DND-41 (cell line): ENCODE measurements around the gene XRCC6.

Experiments
- ATAC-seq: fragments of 200-7000 bp; cut with Tn5 transposase; 3 replicates; pipeline ENCODE4 v1.9.1; 2021; ENCODE audit warnings: low read depth; ENCODE audit not compliant: insufficient read depth
- DNase-seq: peaks from one replicate; pipeline ENCODE4 v3.0.0-alpha.2; 2020
- H2AFZ ChIP-seq: 2 replicates; pipeline ENCODE4 v1.6.0; 2012; ENCODE audit warnings: low read depth, low read length
- H3K27ac ChIP-seq: 2 replicates; pipeline ENCODE4 v1.5.1; 2012; ENCODE audit warnings: low read length, inconsistent platforms
- H3K27me3 ChIP-seq: fragments of 200-600 bp; sonication (generic); 2 replicates; pipeline ENCODE4 v1.6.0; 2012; ENCODE audit warnings: low read length, mild to moderate bottlenecking, inconsistent platforms; ENCODE audit not compliant: insufficient read depth, poor library complexity
- H3K36me3 ChIP-seq: 2 replicates; pipeline ENCODE4 v1.5.1; 2012; ENCODE audit warnings: low read length, inconsistent platforms; ENCODE audit not compliant: insufficient read depth
- H3K4me1 ChIP-seq: 2 replicates; pipeline ENCODE4 v1.5.1; 2012; ENCODE audit warnings: mild to moderate bottlenecking, low read length; ENCODE audit not compliant: insufficient read depth
- H3K4me2 ChIP-seq: 2 replicates; pipeline ENCODE4 v1.6.0; 2012; ENCODE audit warnings: mild to moderate bottlenecking, moderate library complexity, low read length, inconsistent platforms; ENCODE audit not compliant: insufficient read depth
- H3K4me3 ChIP-seq, 2 experiments: fragments of 200-600 bp in 1 of 2; shearing (Covaris generic) in 1 of 2; 2 replicates each; pipeline ENCODE4 v1.5.1; 2012 to 2016; ENCODE audit warnings: inconsistent platforms in 2 of 2, low read length in 2 of 2, mild to moderate bottlenecking in 2 of 2, low read depth in 1 of 2, moderate library complexity in 1 of 2
- H3K79me2 ChIP-seq: 2 replicates; pipeline ENCODE4 v1.6.0; 2012; ENCODE audit warnings: low read length, inconsistent platforms; ENCODE audit not compliant: insufficient read depth
- H3K9ac ChIP-seq: 2 replicates; pipeline ENCODE4 v1.6.0; 2012; ENCODE audit warnings: low read depth, mild to moderate bottlenecking, inconsistent platforms, low read length, moderate library complexity
- H3K9me3 ChIP-seq: 2 replicates; pipeline ENCODE4 v1.5.1; 2012; ENCODE audit warnings: low read length, moderate library complexity, mild to moderate bottlenecking, inconsistent platforms; ENCODE audit not compliant: insufficient read depth, severe bottlenecking
- H4K20me1 ChIP-seq: 2 replicates; pipeline ENCODE4 v1.6.0; 2012; ENCODE audit warnings: low read length; ENCODE audit not compliant: insufficient read depth
- CTCF ChIP-seq: IDR thresholded peaks from 2 replicates; pipeline ENCODE4 v1.5.1; 2012; ENCODE audit warnings: borderline replicate concordance, low read length, moderate library complexity, mild to moderate bottlenecking; ENCODE audit not compliant: poor library complexity, severe bottlenecking; ENCODE audit errors: extremely low read depth
- EZH2 ChIP-seq: IDR thresholded peaks from 3 replicates; pipeline ENCODE4 v1.6.1; 2012; ENCODE audit warnings: borderline replicate concordance, low read depth, mild to moderate bottlenecking, moderate library complexity, low read length, inconsistent platforms; ENCODE audit not compliant: severe bottlenecking

Gene XRCC6

GRCh38 chr22:41696703-41697102, 75.6 kb downstream of the XRCC6 start:
- H3K27me3 ChIP-seq: no peaks in the 10 kb centered on the region
- H3K36me3 ChIP-seq: peaks cover 13% of the 10 kb centered on the region
- H3K4me2 ChIP-seq: peak overlapping the region; percentile 65
- no peak overlapping the region for H3K4me3 ChIP-seq
- TF ChIP-seq EZH2 (no peak), CTCF (no peak)
- H3K4me1 ChIP-seq: peaks cover 13% of the 10 kb centered on the region
- H2AFZ ChIP-seq: peak overlapping the region; percentile 38
- DNase-seq (no peak), ATAC-seq (peak; percentile 10; the same call in 1 of the 3 replicates)
- peak overlapping the region; percentile 49 for H3K27ac ChIP-seq
- H3K9me3 ChIP-seq: no peaks in the 10 kb centered on the region
- no peaks in the 10 kb centered on the region for H3K79me2 ChIP-seq
- H4K20me1 ChIP-seq: no peaks in the 10 kb centered on the region
- peak overlapping the region; percentile 41 for H3K9ac ChIP-seq

GRCh38 chr22:41697126-41697775, 76.2 kb downstream of the XRCC6 start:
- Histone ChIP-seq H3K27me3 (no peaks in the 10 kb centered on the region), H3K4me2 (peak overlapping the region; percentile 65), H3K4me3 (peak overlapping the region in 1 of 2 experiments; percentile 49; a peak in 2 of 4 replicates), H4K20me1 (no peaks in the 10 kb centered on the region), H3K9ac (peak overlapping the region; percentile 41), H3K9me3 (no peaks in the 10 kb centered on the region), H3K36me3 (peaks cover 13% of the 10 kb centered on the region), H2AFZ (peak overlapping the region; percentile 82), H3K27ac (peak overlapping the region; percentile 61), H3K4me1 (peaks cover 13% of the 10 kb centered on the region), H3K79me2 (no peaks in the 10 kb centered on the region)
- ATAC-seq: peak; percentile 95
- TF ChIP-seq CTCF: peak; percentile 99
- TF ChIP-seq EZH2: no peak
- DNase-seq: peak; percentile 92

- Histone ChIP-seq H3K4me3 (no peak within 1 kb of the TSS), H3K36me3 (no peaks in the 10 kb centered on the region), H2AFZ (no peak within 1 kb of the TSS), H3K79me2 (no peaks in the 10 kb centered on the region), H3K4me1 (peaks cover 13% of the 10 kb centered on the region), H3K9ac (no peak within 1 kb of the TSS), H4K20me1 (no peaks in the 10 kb centered on the region), H3K27ac (no peak within 1 kb of the TSS), H3K27me3 (no peaks in the 10 kb centered on the region), H3K9me3 (no peaks in the 10 kb centered on the region), H3K4me2 (no peak within 1 kb of the TSS)
- TF ChIP-seq CTCF (no peak), EZH2 (no peak)
- ATAC-seq (no peak), DNase-seq (no peak)
These were observed 78.4 kb downstream of the XRCC6 start, which contains the start of gene MEI1 for GRCh38 chr22:41699264-41700107. TSS of gene MEI1 (plus strand) at chr22:41699503. CDS start at chr22:41699539, 36 bp downstream.
